Caco-2 (cell line): Measurements from ENCODE around the gene MYO9A. TPM values are rescaled to one million over a fixed set of nuclear protein-coding genes. Genes with fewer than 3 reads are reported as not detected.
"Not testable (repeated sequence)": the region's sequence is repeated elsewhere in the genome, so short reads cannot be mapped to it uniquely, and the experiment has no call there.

Source experiments
- BruUV-seq: library from RNA; stranded (reverse); fragments of 400-500 nt; replicated peaks from 2 replicates; lab custom pipeline; 2021; lab: Mats Ljungman, UMichigan
- CTCF ChIA-PET: fragments of 300-600 bp; sonication (Branson Sonifier 250); formaldehyde crosslinking; loops from one replicate; lab custom pipeline; 2022; ENCODE audit warnings: antibody characterized with exemption; lab: Charles Lee
- POLR2A ChIA-PET: fragments of 300-600 bp; sonication (Branson Sonifier 250); formaldehyde crosslinking; loops from one replicate; lab custom pipeline; 2022; ENCODE audit warnings: antibody characterized with exemption; lab: Charles Lee
- DNase-seq, 2 experiments: peaks; one replicate each; pipeline versions ENCODE4 v3.0.0 to v3.0.0-alpha.2; 2020 to 2022
- H3K27me3 ChIP-seq: replicated peaks from 2 replicates; pipeline ENCODE4 v1.6.0; 2011; ENCODE audit warnings: low read length; ENCODE audit not compliant: control insufficient read depth, insufficient read depth
- H3K36me3 ChIP-seq: 2 replicates; pipeline ENCODE4 v1.5.1; 2011; ENCODE audit warnings: low read length; ENCODE audit not compliant: control insufficient read depth, insufficient read depth
- H3K4me1 ChIP-seq: fragments of 250-450 bp; sonication (Bioruptor Pico); 2 replicates; pipeline ENCODE4 v1.5.1; 2020; ENCODE audit warnings: mild to moderate bottlenecking
- H3K4me3 ChIP-seq: 2 replicates; pipeline ENCODE4 v1.5.1; 2011; ENCODE audit warnings: low read depth, mild to moderate bottlenecking, control low read depth, low read length
- H3K9me3 ChIP-seq: fragments of 250-450 bp; sonication (Bioruptor Pico); 2 replicates; pipeline ENCODE4 v1.5.1; 2020; ENCODE audit warnings: mild to moderate bottlenecking, moderate library complexity
- H3K27ac Mint-ChIP-seq: one replicate; pipeline ENCODE4 v1.8.0; 2022; ENCODE audit warnings: mixed read lengths; ENCODE audit not compliant: unreplicated experiment
- H3K27me3 Mint-ChIP-seq: one replicate; pipeline ENCODE4 v1.8.0; 2022; ENCODE audit warnings: mixed read lengths; ENCODE audit not compliant: insufficient read depth, unreplicated experiment
- H3K36me3 Mint-ChIP-seq: one replicate; pipeline ENCODE4 v1.8.0; 2022; ENCODE audit warnings: mild to moderate bottlenecking, mixed read lengths; ENCODE audit not compliant: insufficient read depth, unreplicated experiment
- H3K4me1 Mint-ChIP-seq: one replicate; pipeline ENCODE4 v1.8.0; 2022; ENCODE audit warnings: low read depth, mixed read lengths; ENCODE audit not compliant: unreplicated experiment
- H3K4me3 Mint-ChIP-seq: one replicate; pipeline ENCODE4 v1.8.0; 2022; ENCODE audit warnings: mild to moderate bottlenecking, moderate library complexity, mixed read lengths; ENCODE audit not compliant: unreplicated experiment
- H3K9me3 Mint-ChIP-seq: one replicate; pipeline ENCODE4 v1.8.0; 2022; ENCODE audit warnings: mixed read lengths; ENCODE audit not compliant: unreplicated experiment
- intact Hi-C: fragments of 100-400 bp; cut with micrococcal nuclease; formaldehyde crosslinking; loops from one replicate; pipeline ENCODE4 v1.10.0; 2022; ENCODE audit not compliant: unreplicated experiment
- total RNA-seq: library from RNA; stranded (reverse); gene quantifications from 2 replicates; pipeline ENCODE4 v1.2.3, GENCODE V29; 2022
- TF ChIP-seq, protein P1 (sequence below), 2 experiments: fragments of 200-600 bp in 1 of 2; IDR thresholded peaks; 1 replicate in 1 of 2; 2 replicates in 1 of 2; pipeline versions ENCODE4 v1.5.1 to v1.8.0; 2011 to 2022; ENCODE audit warnings: antibody characterized with exemption in 1 of 2, control low read depth in 1 of 2, inconsistent platforms in 1 of 2, low read depth in 1 of 2, low read length in 1 of 2, mild to moderate bottlenecking in 1 of 2, moderate library complexity in 1 of 2; ENCODE audit not compliant: insufficient read depth in 1 of 2, severe bottlenecking in 1 of 2, unreplicated experiment in 1 of 2

The MYO9A gene
- total RNA-seq, 1 experiment from 2014 or later: 71.9 TPM

DNA sequence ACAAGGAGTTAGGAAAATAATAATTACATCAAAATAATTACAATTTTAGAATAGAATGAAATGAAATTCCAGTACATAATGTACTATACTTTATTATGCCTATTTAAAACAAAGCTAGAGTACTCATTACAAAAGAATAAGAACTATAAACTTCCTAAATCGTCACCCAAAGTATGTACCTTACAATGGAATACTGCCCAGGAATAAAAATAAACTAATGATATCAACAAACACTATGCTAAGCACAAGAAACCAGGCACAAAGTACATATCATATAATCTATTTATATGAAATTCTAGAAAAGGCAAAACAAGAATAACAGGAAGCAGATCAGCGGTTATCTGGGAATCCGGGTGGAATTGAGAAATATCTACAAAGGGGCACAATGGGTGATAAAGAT lies 84.7 kb downstream of the MYO9A start:
- Histone ChIP-seq H3K9me3 (no peaks in the 10 kb centered on the region; the same call in 1 of the 2 replicates), H3K4me3 (no peak overlapping the region), H3K36me3 (no peaks in the 10 kb centered on the region), H3K27me3 (no peaks in the 10 kb centered on the region), H3K4me1 (0 out of 2 replicates have a peak, but pooled peaks cover 6% of the 10 kb centered on the region)
- Mint-ChIP-seq H3K27ac (no peak overlapping the region), H3K36me3 (peaks cover 37% of the 10 kb centered on the region), H3K27me3 (no peaks in the 10 kb centered on the region), H3K9me3 (no peaks in the 10 kb centered on the region), H3K4me3 (no peak overlapping the region), H3K4me1 (peaks cover 21% of the 10 kb centered on the region)
- CTCF ChIA-PET: no interaction called here
- intact Hi-C loops: no loop called here
- POLR2A ChIA-PET: no interaction called here
- no peak for DNase-seq
- TF ChIP-seq, protein P1, sequence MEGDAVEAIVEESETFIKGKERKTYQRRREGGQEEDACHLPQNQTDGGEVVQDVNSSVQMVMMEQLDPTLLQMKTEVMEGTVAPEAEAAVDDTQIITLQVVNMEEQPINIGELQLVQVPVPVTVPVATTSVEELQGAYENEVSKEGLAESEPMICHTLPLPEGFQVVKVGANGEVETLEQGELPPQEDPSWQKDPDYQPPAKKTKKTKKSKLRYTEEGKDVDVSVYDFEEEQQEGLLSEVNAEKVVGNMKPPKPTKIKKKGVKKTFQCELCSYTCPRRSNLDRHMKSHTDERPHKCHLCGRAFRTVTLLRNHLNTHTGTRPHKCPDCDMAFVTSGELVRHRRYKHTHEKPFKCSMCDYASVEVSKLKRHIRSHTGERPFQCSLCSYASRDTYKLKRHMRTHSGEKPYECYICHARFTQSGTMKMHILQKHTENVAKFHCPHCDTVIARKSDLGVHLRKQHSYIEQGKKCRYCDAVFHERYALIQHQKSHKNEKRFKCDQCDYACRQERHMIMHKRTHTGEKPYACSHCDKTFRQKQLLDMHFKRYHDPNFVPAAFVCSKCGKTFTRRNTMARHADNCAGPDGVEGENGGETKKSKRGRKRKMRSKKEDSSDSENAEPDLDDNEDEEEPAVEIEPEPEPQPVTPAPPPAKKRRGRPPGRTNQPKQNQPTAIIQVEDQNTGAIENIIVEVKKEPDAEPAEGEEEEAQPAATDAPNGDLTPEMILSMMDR (IDR thresholded peaks at IDR 0.05; ENCODE audit: insufficient read depth in 1 of 2, low read depth in 1 of 2, low read length in 1 of 2, severe bottlenecking in 1 of 2, unreplicated experiment in 1 of 2): no peak
- no TSS peak for BruUV-seq

DNA sequence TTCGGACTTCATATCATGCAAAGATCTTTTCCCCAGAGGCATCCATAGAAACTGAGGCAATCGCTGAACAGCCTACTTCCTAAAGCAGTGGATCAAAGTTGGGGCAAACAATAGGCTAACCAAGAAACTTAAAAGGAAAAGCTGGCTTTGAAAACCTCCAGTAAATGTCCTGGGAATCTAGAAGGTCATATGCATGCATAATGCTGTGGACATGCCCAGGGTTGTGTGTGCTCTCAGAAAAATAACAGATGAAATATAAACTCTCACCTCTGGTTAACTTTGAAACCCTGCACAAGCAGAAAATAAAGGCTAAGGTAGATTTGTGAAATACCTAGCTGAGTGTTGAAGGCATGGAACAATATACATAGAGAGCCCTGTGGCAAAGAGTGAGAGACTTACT lies 96.3 kb downstream of the MYO9A start:
- Mint-ChIP-seq H3K27me3 (no peaks in the 10 kb centered on the region), H3K27ac (no peak overlapping the region)

DNA sequence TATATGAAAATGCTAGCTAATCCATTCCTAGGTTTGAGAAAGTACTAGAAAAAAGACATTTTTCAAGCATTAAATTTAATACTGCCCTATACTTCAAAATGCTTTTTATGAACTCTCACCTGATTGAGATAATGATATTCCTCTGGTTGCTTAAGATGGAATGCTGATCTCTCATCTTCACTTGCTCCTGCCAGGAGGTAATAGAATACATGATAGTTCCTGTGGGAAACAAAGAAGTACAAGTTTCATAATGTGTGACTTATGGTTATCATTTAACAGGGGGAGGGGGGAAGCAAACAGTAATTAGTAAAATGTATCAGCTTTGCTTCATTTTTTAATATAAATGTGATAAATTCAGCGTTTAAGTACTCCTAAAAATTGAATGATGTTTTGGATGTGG lies 97.2 kb downstream of the MYO9A start:
- H3K27me3 Mint-ChIP-seq: no peaks in the 10 kb centered on the region
- ChIA-PET POLR2A (no interaction called here), CTCF (no interaction called here)
- TF ChIP-seq, protein P1 (IDR thresholded peaks at IDR 0.05; ENCODE audit: insufficient read depth in 1 of 2, low read depth in 1 of 2, low read length in 1 of 2, severe bottlenecking in 1 of 2, unreplicated experiment in 1 of 2): no peak
- Histone ChIP-seq H3K36me3 (no peaks in the 10 kb centered on the region), H3K9me3 (no peaks in the 10 kb centered on the region), H3K27me3 (no peaks in the 10 kb centered on the region), H3K4me1 (no peaks in the 10 kb centered on the region), H3K4me3 (no peak overlapping the region)
- H3K4me1 Mint-ChIP-seq: no peaks in the 10 kb centered on the region
- no peak for DNase-seq
- H3K4me3 Mint-ChIP-seq: no peak overlapping the region
- intact Hi-C loops: no loop called here
- BruUV-seq: no TSS peak
- peaks cover 24% of the 10 kb centered on the region for H3K36me3 Mint-ChIP-seq
- H3K9me3 Mint-ChIP-seq: no peaks in the 10 kb centered on the region
- no peak overlapping the region for H3K27ac Mint-ChIP-seq

More for the DNA sequence above, 96.3 kb downstream of the MYO9A start:
- intact Hi-C loops: no loop called here
- CTCF ChIA-PET: no interaction called here
- Mint-ChIP-seq H3K4me1 (peaks cover 5% of the 10 kb centered on the region), H3K4me3 (no peak overlapping the region), H3K36me3 (peaks cover 24% of the 10 kb centered on the region), H3K9me3 (no peaks in the 10 kb centered on the region)
- H3K36me3 ChIP-seq: no peaks in the 10 kb centered on the region
- no peaks in the 10 kb centered on the region for H3K4me1 ChIP-seq
- no peak overlapping the region for H3K4me3 ChIP-seq
- H3K9me3 ChIP-seq: no peaks in the 10 kb centered on the region
- no peaks in the 10 kb centered on the region for H3K27me3 ChIP-seq
- TF ChIP-seq, protein P1 (IDR thresholded peaks at IDR 0.05; ENCODE audit: insufficient read depth in 1 of 2, low read depth in 1 of 2, low read length in 1 of 2, severe bottlenecking in 1 of 2, unreplicated experiment in 1 of 2): no peak
- no TSS peak for BruUV-seq
- DNase-seq: no peak
- POLR2A ChIA-PET: no interaction called here

DNA sequence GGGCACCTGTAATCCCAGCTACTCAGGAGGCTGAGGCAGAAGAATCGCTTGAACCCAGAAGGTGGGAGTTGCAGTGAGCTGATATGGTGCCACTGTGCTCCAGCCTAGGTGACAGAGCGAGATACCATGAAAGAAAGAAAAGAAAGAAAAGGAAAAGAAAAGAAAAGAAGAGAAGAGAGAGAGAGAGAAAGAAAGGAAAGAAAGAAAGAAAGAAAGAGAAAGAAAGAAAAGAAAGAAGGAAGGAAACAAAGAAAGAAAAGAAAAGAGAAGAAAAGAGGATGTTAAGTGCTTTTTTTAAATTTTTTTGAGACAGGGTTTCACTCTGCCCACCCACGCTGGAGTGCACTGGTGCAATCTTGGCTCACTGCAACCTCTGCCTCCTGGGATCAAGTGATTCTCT lies 103.4 kb downstream of the MYO9A start:
- H3K4me1 Mint-ChIP-seq, POLR2A ChIA-PET, H3K9me3 ChIP-seq, H3K27ac Mint-ChIP-seq, DNase-seq, CTCF ChIA-PET, H3K4me3 Mint-ChIP-seq, H3K9me3 Mint-ChIP-seq, H3K36me3 ChIP-seq, H3K27me3 Mint-ChIP-seq, H3K4me3 ChIP-seq, H3K27me3 ChIP-seq, BruUV-seq, H3K36me3 Mint-ChIP-seq: not testable (repeated sequence)
- H3K4me1 ChIP-seq: peaks cover 37% of the 10 kb centered on the region
- intact Hi-C loops: loop anchor here (5.0 kb wide), 2 partner anchors 103 to 128 kb away; partner anchors contain the start of genes MYO9A and SENP8
